Measurements from ENCODE around the gene MEX3B.
"Not testable (repeated sequence)": the region's sequence is repeated elsewhere in the genome, so short reads cannot be mapped to it uniquely, and the experiment has no call there.

Gene MEX3B

GRCh38 chr15:82014989-82015388 lies 30.8 kb downstream of the MEX3B start:
- H3K36me3 ChIP-seq (ENCODE audit: insufficient read depth, low read length), result no peaks in the 10 kb centered on the region

GRCh38 chr15:82012908-82013307 lies 32.9 kb downstream of the MEX3B start:
- H3K9me3 ChIP-seq (ENCODE audit: control insufficient read depth, insufficient read depth, low read length), result no peaks in the 10 kb centered on the region; the same call in 1 of the 2 replicates
- no peak overlapping the region for H3K9ac ChIP-seq (ENCODE audit: low read depth, low read length)
- H3K36me3 ChIP-seq (ENCODE audit: insufficient read depth, low read length), result no peaks in the 10 kb centered on the region
- no peaks in the 10 kb centered on the region for H3K4me1 ChIP-seq (ENCODE audit: insufficient read depth, low read length)

More at GRCh38 chr15:82014989-82015388, 30.8 kb downstream of the MEX3B start:
- H3K4me1 ChIP-seq (ENCODE audit: insufficient read depth, low read length), result no peaks in the 10 kb centered on the region
- H3K9ac ChIP-seq (ENCODE audit: low read depth, low read length), result no peak overlapping the region
- H3K9me3 ChIP-seq (ENCODE audit: control insufficient read depth, insufficient read depth, low read length), result no peaks in the 10 kb centered on the region; the same call in 1 of the 2 replicates

- no peaks in the 10 kb centered on the region for H3K9me3 ChIP-seq (ENCODE audit: control insufficient read depth, insufficient read depth, low read length)
- no peaks in the 10 kb centered on the region for H3K36me3 ChIP-seq (ENCODE audit: insufficient read depth, low read length)
- no peak overlapping the region for H3K9ac ChIP-seq (ENCODE audit: low read depth, low read length)
- no peaks in the 10 kb centered on the region for H3K4me1 ChIP-seq (ENCODE audit: insufficient read depth, low read length)
Measured at GRCh38 chr15:82005239-82005638, 40.6 kb downstream of the MEX3B start.

- Histone ChIP-seq H3K36me3 (ENCODE audit: insufficient read depth, low read length) (no peaks in the 10 kb centered on the region), H3K4me1 (ENCODE audit: insufficient read depth, low read length) (no peaks in the 10 kb centered on the region), H3K9me3 (ENCODE audit: control insufficient read depth, insufficient read depth, low read length) (no peaks in the 10 kb centered on the region), H3K9ac (ENCODE audit: low read depth, low read length) (no peak overlapping the region)
Measured at GRCh38 chr15:82003916-82004315, 41.9 kb downstream of the MEX3B start.

GRCh38 chr15:81995081-81995480 lies 50.7 kb downstream of the MEX3B start:
- not testable (repeated sequence) for H3K36me3 ChIP-seq (ENCODE audit: insufficient read depth, low read length); H3K4me1 ChIP-seq (ENCODE audit: insufficient read depth, low read length); H3K9me3 ChIP-seq (ENCODE audit: control insufficient read depth, insufficient read depth, low read length)
- peak overlapping the region; percentile 51 for H3K9ac ChIP-seq (ENCODE audit: low read depth, low read length)

GRCh38 chr15:81992523-81992922 lies 53.3 kb downstream of the MEX3B start:
- H3K9ac ChIP-seq (ENCODE audit: low read depth, low read length), result no peak overlapping the region
- 0 out of 2 replicates have a peak, but pooled peaks cover 5% of the 10 kb centered on the region for H3K9me3 ChIP-seq (ENCODE audit: control insufficient read depth, insufficient read depth, low read length)
- H3K36me3 ChIP-seq (ENCODE audit: insufficient read depth, low read length), result no peaks in the 10 kb centered on the region
- H3K4me1 ChIP-seq (ENCODE audit: insufficient read depth, low read length), result no peaks in the 10 kb centered on the region
